ENCODE results near the gene CORO2A.

CORO2A gene

DNA sequence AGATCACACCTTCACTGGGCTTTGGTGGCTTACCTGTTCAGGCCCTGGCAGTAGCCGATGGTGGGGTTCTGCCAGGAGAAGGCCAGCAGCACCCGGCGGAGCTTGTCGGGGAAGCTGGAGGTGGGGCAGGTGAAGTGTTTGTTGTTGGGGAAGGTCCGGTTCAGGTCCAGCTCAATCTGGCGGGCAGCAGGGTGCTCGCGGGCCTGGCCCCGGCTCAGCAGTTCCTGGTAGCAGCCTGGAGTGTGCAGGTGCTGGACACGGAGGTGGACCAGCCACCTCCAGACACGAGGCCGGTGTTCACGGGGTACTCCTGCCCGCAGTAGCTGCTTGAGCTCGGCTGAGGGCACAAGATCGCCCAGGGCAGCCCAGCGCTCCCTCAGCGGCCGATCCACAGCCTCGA is 16.2 kb upstream of the CORO2A start:
- no peak for DNase-seq (ENCODE audit: low read depth)
- no peak for TF ChIP-seq CTCF (IDR thresholded peaks at IDR 0.05; ENCODE audit: control insufficient read depth, insufficient read depth, low read depth, low read length, missing control alignments)
- H3K4me3 ChIP-seq (ENCODE audit: control insufficient read depth, low read depth, low read length), result no peak overlapping the region

DNA sequence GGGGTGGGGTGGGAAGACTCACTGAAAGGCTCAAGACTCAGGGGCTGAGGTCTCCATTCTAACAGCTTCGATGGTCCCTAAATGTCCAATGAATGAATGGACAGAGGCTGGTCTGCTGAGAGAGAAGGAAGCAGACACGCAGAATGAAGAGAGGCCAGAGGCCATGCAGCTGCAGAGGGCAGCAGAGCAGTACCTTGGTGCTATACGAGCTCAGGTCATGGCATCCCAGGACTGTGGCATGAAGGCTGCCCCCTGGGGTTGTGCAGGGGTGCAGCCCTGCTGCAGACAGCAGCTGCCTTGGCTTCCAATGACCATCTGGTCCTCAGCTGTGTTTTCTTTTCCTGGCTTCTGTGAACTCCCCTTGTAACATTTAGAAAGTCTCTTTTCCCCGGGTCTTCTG is 15.2 kb upstream of the CORO2A start:
- DNase-seq (ENCODE audit: low read depth), result no peak
- no peak overlapping the region for H3K4me3 ChIP-seq (ENCODE audit: control insufficient read depth, low read depth, low read length)
- TF ChIP-seq CTCF (IDR thresholded peaks at IDR 0.05; ENCODE audit: control insufficient read depth, insufficient read depth, low read depth, low read length, missing control alignments), result no peak

- no peak for TF ChIP-seq CTCF (IDR thresholded peaks at IDR 0.05; ENCODE audit: control insufficient read depth, insufficient read depth, low read depth, low read length, missing control alignments)
These were observed 14.3 kb upstream of the CORO2A start for GRCh38 chr9:98206754-98207153.

GRCh38 chr9:98204692-98205091 is 12.3 kb upstream of the CORO2A start:
- DNase-seq (ENCODE audit: low read depth), result no peak
- TF ChIP-seq CTCF (IDR thresholded peaks at IDR 0.05; ENCODE audit: control insufficient read depth, insufficient read depth, low read depth, low read length, missing control alignments), result no peak
- H3K4me3 ChIP-seq (ENCODE audit: control insufficient read depth, low read depth, low read length), result no peak overlapping the region

More at GRCh38 chr9:98206754-98207153, 14.3 kb upstream of the CORO2A start:
- no peak for DNase-seq (ENCODE audit: low read depth)
- H3K4me3 ChIP-seq (ENCODE audit: control insufficient read depth, low read depth, low read length), result no peak overlapping the region

DNA sequence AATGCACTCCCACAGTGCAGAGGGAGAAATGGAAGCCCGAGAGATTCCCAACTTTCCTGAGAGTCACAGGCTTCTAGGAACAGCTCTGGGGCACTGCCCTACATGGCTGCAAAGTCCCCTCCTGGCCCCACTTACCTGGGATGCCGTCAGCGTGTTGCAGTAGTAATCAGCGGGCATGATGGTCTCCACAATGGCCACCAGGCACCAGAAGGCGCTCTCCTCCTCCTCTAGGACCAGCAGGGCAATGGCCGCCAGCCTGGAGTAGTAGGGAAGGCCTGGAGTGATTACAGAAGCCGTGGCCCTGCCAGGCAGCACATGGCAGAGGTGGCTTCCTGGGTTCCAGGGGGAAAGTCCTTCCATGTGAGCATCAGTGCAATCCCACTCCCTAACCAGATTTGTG is 10.7 kb upstream of the CORO2A start:
- DNase-seq (ENCODE audit: low read depth), result no peak
- H3K4me3 ChIP-seq (ENCODE audit: control insufficient read depth, low read depth, low read length), result no peak overlapping the region
- no peak for TF ChIP-seq CTCF (IDR thresholded peaks at IDR 0.05; ENCODE audit: control insufficient read depth, insufficient read depth, low read depth, low read length, missing control alignments)

DNA sequence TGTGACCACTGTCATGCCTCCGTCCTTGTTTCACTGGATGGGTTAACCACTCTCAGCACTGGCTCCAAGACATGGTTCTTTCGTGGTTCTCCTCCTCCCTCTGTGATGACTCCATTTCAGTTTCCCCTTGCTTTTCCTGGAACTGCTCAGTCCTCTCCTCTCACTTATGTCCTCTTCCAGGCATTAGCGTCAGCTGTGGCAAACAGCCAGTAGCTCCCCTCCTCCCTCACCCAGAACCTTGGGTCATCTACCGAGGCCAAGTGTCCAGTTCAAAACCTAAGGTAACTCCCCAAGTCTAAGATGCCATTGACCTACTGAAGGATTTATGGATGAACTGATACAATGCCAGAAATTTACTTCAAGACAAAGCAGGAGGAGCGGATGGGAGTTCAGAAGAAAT is 9.8 kb upstream of the CORO2A start:
- no peak for DNase-seq (ENCODE audit: low read depth)
- no peak for TF ChIP-seq CTCF (IDR thresholded peaks at IDR 0.05; ENCODE audit: control insufficient read depth, insufficient read depth, low read depth, low read length, missing control alignments)
- no peak overlapping the region for H3K4me3 ChIP-seq (ENCODE audit: control insufficient read depth, low read depth, low read length)

- TF ChIP-seq CTCF (IDR thresholded peaks at IDR 0.05; ENCODE audit: control insufficient read depth, insufficient read depth, low read depth, low read length, missing control alignments), result no peak
- no peak overlapping the region for H3K4me3 ChIP-seq (ENCODE audit: control insufficient read depth, low read depth, low read length)
These were observed 9.3 kb upstream of the CORO2A start for GRCh38 chr9:98201749-98202148.

More at GRCh38 chr9:98201749-98202148, 9.3 kb upstream of the CORO2A start:
- no peak for DNase-seq (ENCODE audit: low read depth)
